SK-N-SH (cell line): Measurements from ENCODE around the gene PARD3. TPM values are rescaled to one million over a fixed set of nuclear protein-coding genes. Genes with fewer than 3 reads are reported as not detected.

Experiments
- CTCF ChIA-PET: fragments of 300-600, 350-600 bp; formaldehyde crosslinking; extraction: SDS; loops from one replicate; lab custom pipeline; 2021; lab: Yijun Ruan, JAX
- POLR2A ChIA-PET: fragments of 350-600 bp; sonication (Branson Sonifier 250); formaldehyde crosslinking; extraction: SDS; loops from one replicate; lab custom pipeline; 2020; ENCODE audit warnings: antibody characterized with exemption, inconsistent platforms; lab: Yijun Ruan, JAX
- DNase-seq: peaks from one replicate; pipeline ENCODE4 v3.0.0; 2012
- H2AFZ ChIP-seq: fragments of 200-600 bp; sonication (generic); 2 replicates; pipeline ENCODE4 v1.8.1; 2016; ENCODE audit warnings: antibody characterized with exemption, mild to moderate bottlenecking, low read depth
- H3F3A ChIP-seq: fragments of 200-600 bp; sonication (generic); replicated peaks from 2 replicates; pipeline ENCODE3; 2016; ENCODE audit warnings: antibody characterized with exemption, mild to moderate bottlenecking; ENCODE audit not compliant: insufficient read depth
- H3K27ac ChIP-seq, 2 experiments: fragments of 200-500 bp in 1 of 2; fragments of 200-600 bp in 1 of 2; sonication (Bioruptor generic) in 1 of 2; sonication (generic), shearing (Covaris generic) in 1 of 2; 2 replicates each; pipeline versions ENCODE4 v1.5.1 to v1.6.1; 2014 to 2016; ENCODE audit warnings: low read depth in 2 of 2, inconsistent platforms in 1 of 2, low read length in 1 of 2, mild to moderate bottlenecking in 1 of 2, mixed read lengths in 1 of 2
- H3K27me3 ChIP-seq: fragments of 200-600 bp; sonication (generic), shearing (Covaris generic); 2 replicates; pipeline ENCODE4 v1.6.1; 2016; ENCODE audit warnings: mixed run types; ENCODE audit not compliant: insufficient read depth
- H3K36me3 ChIP-seq, 2 experiments: fragments of 200-500 bp in 1 of 2; fragments of 200-600 bp in 1 of 2; sonication (Bioruptor generic) in 1 of 2; sonication (generic) in 1 of 2; replicated peaks in 1 of 2; 2 replicates each; pipeline versions ENCODE3 to v1.5.1; 2014 to 2016; ENCODE audit warnings: low read length in 1 of 2, mild to moderate bottlenecking in 1 of 2; ENCODE audit not compliant: insufficient read depth in 2 of 2, control insufficient read depth in 1 of 2
- H3K4me1 ChIP-seq, 2 experiments: fragments of 200-500 bp in 1 of 2; fragments of 200-600 bp in 1 of 2; sonication (Bioruptor generic) in 1 of 2; sonication (generic), shearing (Covaris generic) in 1 of 2; 2 replicates each; pipeline versions ENCODE4 v1.5.1 to v1.6.1; 2014 to 2016; ENCODE audit warnings: low read depth in 1 of 2, low read length in 1 of 2, mixed run types in 1 of 2; ENCODE audit not compliant: insufficient read depth in 2 of 2, control insufficient read depth in 1 of 2
- H3K4me2 ChIP-seq: fragments of 200-600 bp; sonication (generic), shearing (Covaris generic); 2 replicates; pipeline ENCODE4 v1.6.1; 2017; ENCODE audit warnings: mixed run types
- H3K4me3 ChIP-seq, 2 experiments: fragments of 200-500 bp in 1 of 2; fragments of 200-600 bp in 1 of 2; sonication (Bioruptor generic) in 1 of 2; sonication (generic), shearing (Covaris generic) in 1 of 2; 2 replicates each; pipeline versions ENCODE4 v1.5.1 to v1.8.1; 2014 to 2016; ENCODE audit warnings: low read depth in 2 of 2, inconsistent platforms in 1 of 2, low read length in 1 of 2, mild to moderate bottlenecking in 1 of 2, mixed read lengths in 1 of 2, moderate library complexity in 1 of 2
- H3K79me2 ChIP-seq: fragments of 200-600 bp; sonication (generic); 2 replicates; pipeline ENCODE4 v1.8.1; 2017; ENCODE audit warnings: mild to moderate bottlenecking; ENCODE audit not compliant: insufficient read depth
- H3K9ac ChIP-seq: fragments of 200-600 bp; sonication (generic); 2 replicates; pipeline ENCODE4 v1.6.1; 2017; ENCODE audit warnings: mixed run types
- H3K9me2 ChIP-seq: fragments of 200-600 bp; sonication (generic); 2 replicates; pipeline ENCODE4 v1.6.1; 2017; ENCODE audit warnings: mixed run types
- H3K9me3 ChIP-seq: fragments of 200-600 bp; sonication (generic); 2 replicates; pipeline ENCODE4 v1.6.1; 2017; ENCODE audit warnings: mixed run types, mild to moderate bottlenecking, moderate library complexity
- H4K20me1 ChIP-seq: fragments of 200-600 bp; sonication (generic); 2 replicates; pipeline ENCODE4 v1.6.1; 2017; ENCODE audit warnings: mild to moderate bottlenecking, mixed run types; ENCODE audit not compliant: insufficient read depth
- FOXJ3 ChIP-seq: sonication (generic); formaldehyde crosslinking; IDR thresholded peaks from 2 replicates; pipeline ENCODE4 v1.5.1; 2020; ENCODE audit warnings: mild to moderate bottlenecking, missing genetic modification reagents
- GATA2 ChIP-seq: sonication (generic); formaldehyde crosslinking; IDR thresholded peaks from 2 replicates; pipeline ENCODE4 v1.5.0; 2020; ENCODE audit warnings: mild to moderate bottlenecking, missing genetic modification reagents
- IRF3 ChIP-seq: fragments of 150-350 bp; IDR thresholded peaks from 2 replicates; pipeline ENCODE4 v1.6.1; 2016; ENCODE audit warnings: mild to moderate bottlenecking, low read depth, low read length
- MAX ChIP-seq: IDR thresholded peaks from 2 replicates; pipeline ENCODE4 v1.4.0; 2012; ENCODE audit warnings: low read depth
- NFIC ChIP-seq: IDR thresholded peaks from 2 replicates; pipeline ENCODE4 v1.4.0; 2012; ENCODE audit warnings: borderline replicate concordance
- NRF1 ChIP-seq: IDR thresholded peaks from 2 replicates; pipeline ENCODE4 v1.6.1; 2012; ENCODE audit warnings: low read depth, mild to moderate bottlenecking, low read length
- POLR2AphosphoS5 ChIP-seq: IDR thresholded peaks from 2 replicates; pipeline ENCODE4 v1.6.1; 2012; ENCODE audit warnings: low read depth, low read length
- RAD21 ChIP-seq: IDR thresholded peaks from 2 replicates; pipeline ENCODE4 v1.6.1; 2012; ENCODE audit warnings: mild to moderate bottlenecking, low read length
- RCOR1 ChIP-seq: fragments of 150-350 bp; IDR thresholded peaks from 2 replicates; pipeline ENCODE4 v1.6.1; 2017; ENCODE audit warnings: antibody characterized with exemption, low read length
- RXRA ChIP-seq: IDR thresholded peaks from 2 replicates; pipeline ENCODE4 v1.4.0; 2012; ENCODE audit warnings: low read depth, mild to moderate bottlenecking, borderline replicate concordance
- SIN3A ChIP-seq: IDR thresholded peaks from 2 replicates; pipeline ENCODE4 v1.6.1; 2012; ENCODE audit warnings: low read depth, mild to moderate bottlenecking, low read length, moderate library complexity, borderline replicate concordance
- SMC3 ChIP-seq: IDR thresholded peaks from 2 replicates; pipeline ENCODE4 v1.6.1; 2012; ENCODE audit warnings: low read depth, low read length, improper control_type of control experiment
- TAF1 ChIP-seq: IDR thresholded peaks from 2 replicates; pipeline ENCODE4 v1.6.1; 2012; ENCODE audit warnings: low read depth, mild to moderate bottlenecking, low read length, moderate library complexity, borderline replicate concordance
- TCF12 ChIP-seq: IDR thresholded peaks from 2 replicates; pipeline ENCODE4 v1.4.0; 2012
- TEAD4 ChIP-seq: IDR thresholded peaks from 2 replicates; pipeline ENCODE4 v1.4.0; 2012; ENCODE audit warnings: mild to moderate bottlenecking, borderline replicate concordance; ENCODE audit not compliant: insufficient read depth
- YY1 ChIP-seq: IDR thresholded peaks from 2 replicates; pipeline ENCODE4 v1.4.0; 2012; ENCODE audit warnings: low read depth, mild to moderate bottlenecking
- whole genome bisulfite sequencing: methylation state at CpG from one replicate; pipeline ENCODE4 v1.1.6; 2017; ENCODE audit warnings: low lambda C conversion rate; 5-methylcytosine and 5-hydroxymethylcytosine counted together
- polyA plus RNA-seq, 3 experiments: library from polyadenylated mRNA; depleted of rRNA; stranded (reverse); fragments of >200 nt; gene quantifications; 2 replicates each; pipeline ENCODE4 v1.2.3, GENCODE V29; 2012
- TF ChIP-seq, protein P1 (sequence below): fragments of 200-600 bp; sonication (generic); IDR thresholded peaks from 2 replicates; pipeline ENCODE4 v1.6.1; 2017; ENCODE audit warnings: antibody characterized with exemption, mild to moderate bottlenecking, moderate library complexity

Gene PARD3
- polyA plus RNA-seq, 1 of the 3 experiments (the other 2 are of a cell fraction), result 29.4 TPM

DNA sequence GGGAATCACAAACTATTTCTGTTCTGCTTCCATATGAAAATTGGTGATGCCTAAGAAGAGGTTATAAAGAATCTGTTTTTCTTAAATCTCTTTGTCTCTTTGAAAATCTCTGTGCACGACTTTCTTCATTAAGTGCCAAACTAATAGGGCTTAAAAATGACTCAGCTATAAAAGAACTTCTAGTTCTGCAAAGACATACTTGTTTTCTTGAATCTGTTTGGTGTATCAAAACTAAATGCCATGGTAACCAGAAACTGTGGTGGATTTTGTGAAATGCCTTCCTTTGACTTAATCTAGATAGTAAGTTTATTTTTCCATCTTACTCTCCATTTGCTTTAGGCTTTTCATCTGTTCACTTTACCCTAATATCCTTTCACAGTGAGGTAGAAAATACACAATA lies 417.8 kb downstream of the PARD3 start (continued):
- TF ChIP-seq NRF1 (no peak), FOXJ3 (CRISPR knock-in tag) (no peak)

- Histone ChIP-seq H3F3A (peaks cover 15% of the 10 kb centered on the region), H3K4me1 (no peaks in the 10 kb centered on the region; a peak in 2 of 4 replicates), H3K27me3 (no peaks in the 10 kb centered on the region), H3K9me2 (no peaks in the 10 kb centered on the region), H3K9me3 (no peaks in the 10 kb centered on the region), H3K4me3 (no peak overlapping the region), H3K27ac (peak overlapping the region in 1 of 2 experiments; percentile 91; a peak in 2 of 4 replicates), H4K20me1 (no peaks in the 10 kb centered on the region), H3K36me3 (peaks cover 0 to 16% of the 10 kb centered on the region in 2 experiments), H2AFZ (no peak overlapping the region), H3K9ac (no peak overlapping the region), H3K4me2 (no peak overlapping the region; the same call in 1 of the 2 replicates), H3K79me2 (no peaks in the 10 kb centered on the region)
- POLR2A ChIA-PET, result no interaction called here
- 98% methylated on average over 2 of the region's 2 CpGs for WGBS
- CTCF ChIA-PET, result no interaction called here
- no peak for TF ChIP-seq SIN3A
- TF ChIP-seq TCF12, result no peak
- TF ChIP-seq RXRA, result no peak
- TF ChIP-seq, protein P1, sequence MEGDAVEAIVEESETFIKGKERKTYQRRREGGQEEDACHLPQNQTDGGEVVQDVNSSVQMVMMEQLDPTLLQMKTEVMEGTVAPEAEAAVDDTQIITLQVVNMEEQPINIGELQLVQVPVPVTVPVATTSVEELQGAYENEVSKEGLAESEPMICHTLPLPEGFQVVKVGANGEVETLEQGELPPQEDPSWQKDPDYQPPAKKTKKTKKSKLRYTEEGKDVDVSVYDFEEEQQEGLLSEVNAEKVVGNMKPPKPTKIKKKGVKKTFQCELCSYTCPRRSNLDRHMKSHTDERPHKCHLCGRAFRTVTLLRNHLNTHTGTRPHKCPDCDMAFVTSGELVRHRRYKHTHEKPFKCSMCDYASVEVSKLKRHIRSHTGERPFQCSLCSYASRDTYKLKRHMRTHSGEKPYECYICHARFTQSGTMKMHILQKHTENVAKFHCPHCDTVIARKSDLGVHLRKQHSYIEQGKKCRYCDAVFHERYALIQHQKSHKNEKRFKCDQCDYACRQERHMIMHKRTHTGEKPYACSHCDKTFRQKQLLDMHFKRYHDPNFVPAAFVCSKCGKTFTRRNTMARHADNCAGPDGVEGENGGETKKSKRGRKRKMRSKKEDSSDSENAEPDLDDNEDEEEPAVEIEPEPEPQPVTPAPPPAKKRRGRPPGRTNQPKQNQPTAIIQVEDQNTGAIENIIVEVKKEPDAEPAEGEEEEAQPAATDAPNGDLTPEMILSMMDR, result no peak
- TF ChIP-seq TAF1, result no peak
- TF ChIP-seq GATA2 (CRISPR knock-in tag), result no peak
- no peak for TF ChIP-seq SMC3
- no peak for TF ChIP-seq RCOR1
- no peak for TF ChIP-seq IRF3
- no peak for TF ChIP-seq NRF1
- TF ChIP-seq POLR2AphosphoS5, result no peak
- TF ChIP-seq YY1, result no peak
- no peak for TF ChIP-seq TEAD4
- no peak for TF ChIP-seq MAX
- no peak for TF ChIP-seq RAD21
- TF ChIP-seq NFIC, result no peak
- no peak for DNase-seq
These were observed 418.4 kb downstream of the PARD3 start for GRCh38 chr10:34396663-34397062.
